ENCODE results near the gene GIGYF1.
"Not testable (repeated sequence)": the region's sequence is repeated elsewhere in the genome, so short reads cannot be mapped to it uniquely, and the experiment has no call there.

GIGYF1 gene

DNA sequence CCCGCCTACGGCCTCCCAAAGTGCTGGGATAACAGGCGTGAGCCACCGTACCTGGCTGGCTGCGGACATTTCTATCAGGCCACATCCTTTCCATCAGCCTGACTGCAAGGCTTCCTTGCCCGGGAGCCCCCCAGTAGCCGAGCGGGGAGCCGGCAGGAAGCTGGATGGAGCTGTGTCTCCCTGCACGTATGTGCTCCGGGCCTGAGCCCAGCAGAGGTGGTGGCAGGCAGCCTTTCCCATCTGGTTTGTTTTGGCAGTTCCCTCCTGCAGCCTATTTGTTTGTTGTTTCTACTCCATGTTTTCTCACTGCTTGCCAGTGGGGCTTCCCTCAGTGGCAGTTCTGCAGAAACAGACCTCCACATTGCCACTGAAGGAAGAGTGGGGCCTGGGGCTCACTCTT, 17.3 kb upstream of the GIGYF1 start:
- DNase-seq, result no peak

DNA sequence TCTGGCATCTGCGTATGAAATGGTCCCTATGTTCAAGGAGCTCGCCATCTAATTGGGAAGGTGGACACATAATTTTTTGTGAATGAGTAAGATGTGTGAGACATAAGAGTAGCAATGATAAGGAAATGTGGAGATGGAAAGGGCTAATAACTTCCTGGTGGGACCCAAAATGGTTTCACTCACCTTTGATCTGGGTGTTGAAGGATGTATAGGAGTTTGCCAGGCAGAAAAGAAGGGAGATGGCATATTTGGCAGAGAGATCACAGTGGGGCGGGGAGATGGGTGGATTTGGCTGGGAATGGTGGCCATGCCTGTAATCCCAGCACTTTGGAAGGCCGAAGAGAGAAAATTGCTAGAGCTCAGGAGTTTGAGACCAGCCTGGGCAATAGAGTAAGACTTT, 16.4 kb upstream of the GIGYF1 start:
- no peak for DNase-seq

DNA sequence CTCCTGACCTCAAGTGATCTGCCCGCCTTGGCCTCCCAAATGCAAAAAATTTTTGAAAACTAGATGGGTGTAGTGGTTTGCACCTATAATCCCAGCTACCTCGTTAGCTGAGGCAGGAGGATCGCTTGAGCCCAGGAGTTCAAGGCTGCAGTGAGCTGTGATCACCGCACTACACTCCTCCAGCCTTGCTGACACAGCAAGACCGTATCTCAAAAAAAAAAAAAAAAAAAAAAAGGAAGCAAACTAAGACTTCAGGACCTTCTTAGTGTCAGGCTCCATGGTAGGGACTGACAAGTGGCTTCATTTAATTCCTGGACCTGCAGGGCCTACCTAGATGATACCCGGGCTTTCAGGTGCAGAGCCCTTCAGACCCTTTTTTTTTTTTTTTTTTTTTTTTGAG, 14.3 kb upstream of the GIGYF1 start:
- no peak for DNase-seq

DNA sequence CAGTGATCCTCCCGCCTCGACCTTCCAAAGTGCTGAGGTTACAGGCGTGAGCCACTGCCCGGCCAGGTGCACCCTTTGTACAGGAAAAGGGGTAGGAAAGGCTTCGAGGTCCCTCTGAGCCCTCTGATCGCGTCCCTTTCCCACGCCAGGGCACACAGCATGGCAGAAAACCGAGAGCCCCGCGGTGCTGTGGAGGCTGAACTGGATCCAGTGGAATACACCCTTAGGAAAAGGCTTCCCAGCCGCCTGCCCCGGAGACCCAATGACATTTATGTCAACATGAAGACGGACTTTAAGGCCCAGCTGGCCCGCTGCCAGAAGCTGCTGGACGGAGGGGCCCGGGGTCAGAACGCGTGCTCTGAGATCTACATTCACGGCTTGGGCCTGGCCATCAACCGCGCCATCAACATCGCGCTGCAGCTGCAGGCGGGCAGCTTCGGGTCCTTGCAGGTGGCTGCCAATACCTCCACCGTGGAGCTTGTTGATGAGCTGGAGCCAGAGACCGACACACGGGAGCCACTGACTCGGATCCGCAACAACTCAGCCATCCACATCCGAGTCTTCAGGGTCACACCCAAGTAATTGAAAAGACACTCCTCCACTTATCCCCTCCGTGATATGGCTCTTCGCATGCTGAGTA, 12.7 kb upstream of the GIGYF1 start:
- DNase-seq, result peak in 3 of 56 donors; percentile 31 to 37 (median 32)

DNA sequence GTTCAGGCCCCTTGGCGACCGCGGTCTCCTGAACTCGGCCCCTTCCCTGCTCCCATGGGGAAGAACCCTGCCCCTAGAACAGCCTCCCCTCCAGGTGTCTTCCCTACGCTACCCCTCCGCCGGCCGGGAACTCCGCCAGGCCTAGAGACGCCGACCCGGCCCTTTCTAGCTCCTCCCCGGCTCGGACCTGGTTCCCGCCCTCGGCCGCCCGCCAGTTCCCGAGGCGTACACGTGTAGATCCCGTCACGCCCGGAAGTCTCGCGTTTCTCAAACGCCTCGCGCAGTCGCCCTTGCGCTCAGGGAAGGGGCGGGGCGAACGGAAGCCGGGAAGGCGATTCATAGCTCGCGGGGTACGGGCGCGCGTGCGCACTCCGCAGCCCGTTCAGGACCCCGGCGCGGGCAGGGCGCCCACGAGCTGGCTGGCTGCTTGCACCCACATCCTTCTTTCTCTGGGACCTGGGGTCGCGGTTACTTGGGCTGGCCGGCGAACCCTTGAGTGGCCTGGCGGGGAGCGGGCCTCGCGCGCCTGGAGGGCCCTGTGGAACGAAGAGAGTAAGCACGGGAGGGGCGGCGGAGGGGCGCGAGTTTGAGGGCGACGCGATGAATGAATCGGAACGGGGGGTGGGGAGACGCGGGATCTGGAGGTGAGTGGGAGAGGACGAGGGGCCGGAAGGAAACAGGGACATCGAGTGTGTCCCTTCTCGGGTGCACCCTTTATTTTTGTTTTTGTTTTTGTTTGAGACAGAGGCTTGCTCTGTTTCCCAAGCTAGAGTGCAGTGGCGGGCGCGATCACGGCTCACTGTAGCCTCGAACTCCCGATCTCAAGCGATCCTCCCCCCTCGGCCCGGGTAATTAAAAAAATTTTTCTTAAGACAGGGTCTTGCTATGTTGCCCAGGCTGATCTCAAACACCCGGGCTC, 12.0 kb upstream of the GIGYF1 start, which contains the start of gene POP7:
POP7 (plus strand) TSS at position 369 of the 919 bp plus-strand sequence. CDS start 710 bp downstream, outside the sequence.
- peak; percentile 36 to 99 (median 92) for DNase-seq

DNA sequence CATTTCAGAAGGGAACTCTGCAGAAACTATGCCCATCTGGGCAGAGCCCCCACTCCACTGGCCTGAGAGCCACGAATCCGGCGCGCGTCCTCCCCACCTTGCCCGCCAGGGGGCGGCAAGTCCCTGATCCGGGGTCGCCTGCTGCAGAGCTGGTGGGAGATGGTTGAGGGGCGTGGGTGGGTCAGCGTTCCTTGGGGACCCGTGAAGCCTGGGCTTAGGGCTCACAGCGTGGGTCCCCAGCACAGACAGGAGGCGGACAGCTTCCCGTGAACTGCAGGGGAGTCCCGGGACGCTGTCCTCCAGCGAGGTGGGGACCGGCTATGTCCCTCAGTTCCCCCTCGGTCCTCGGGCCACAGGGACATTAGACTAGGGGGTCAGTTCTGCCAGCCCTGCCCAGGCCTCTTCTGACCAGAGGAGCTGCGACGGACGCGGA, 11.3 kb upstream of the GIGYF1 start:
- peak in 51 of 56 donors; percentile 28 to 85 (median 62) for DNase-seq

DNA sequence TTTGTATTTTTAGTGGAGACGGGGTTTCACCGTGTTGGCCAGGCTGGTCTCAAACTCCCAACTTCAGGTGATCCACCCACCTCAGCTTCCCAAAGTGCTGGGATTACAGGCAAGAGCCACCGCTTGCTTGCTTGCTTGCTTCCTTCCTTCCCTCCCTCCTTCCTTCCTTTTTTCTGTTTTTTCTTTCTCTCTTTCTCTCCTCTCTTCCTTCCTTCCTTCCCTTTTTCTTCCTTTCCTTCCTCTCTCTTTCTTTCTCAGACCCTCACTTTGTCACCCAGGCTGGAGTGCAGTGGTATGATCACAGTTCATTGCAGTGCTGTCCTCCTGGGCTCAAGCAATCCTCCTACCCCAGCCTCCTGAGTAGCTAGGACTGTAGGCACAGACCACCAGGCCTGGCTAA, 7.0 kb upstream of the GIGYF1 start:
- not testable (repeated sequence) for DNase-seq

DNA sequence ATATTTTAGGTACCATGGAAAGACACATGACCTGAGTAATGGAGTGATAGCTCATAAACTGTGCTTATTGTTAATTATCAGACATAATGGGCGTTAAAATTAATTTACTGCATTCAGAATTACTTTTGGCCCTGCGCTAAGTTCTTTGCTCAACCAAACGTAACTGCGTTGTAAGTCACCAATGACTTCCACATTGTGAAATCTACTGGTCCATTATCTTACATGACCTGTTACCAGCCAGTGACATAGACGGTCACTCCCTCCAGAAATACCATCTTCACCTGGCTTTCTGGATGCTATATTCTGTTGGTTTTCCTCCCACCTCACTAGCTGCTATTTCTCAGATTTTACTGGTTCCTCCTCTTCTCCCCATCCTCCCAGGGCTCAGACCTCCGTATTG, 5.0 kb upstream of the GIGYF1 start:
- no peak for DNase-seq

DNA sequence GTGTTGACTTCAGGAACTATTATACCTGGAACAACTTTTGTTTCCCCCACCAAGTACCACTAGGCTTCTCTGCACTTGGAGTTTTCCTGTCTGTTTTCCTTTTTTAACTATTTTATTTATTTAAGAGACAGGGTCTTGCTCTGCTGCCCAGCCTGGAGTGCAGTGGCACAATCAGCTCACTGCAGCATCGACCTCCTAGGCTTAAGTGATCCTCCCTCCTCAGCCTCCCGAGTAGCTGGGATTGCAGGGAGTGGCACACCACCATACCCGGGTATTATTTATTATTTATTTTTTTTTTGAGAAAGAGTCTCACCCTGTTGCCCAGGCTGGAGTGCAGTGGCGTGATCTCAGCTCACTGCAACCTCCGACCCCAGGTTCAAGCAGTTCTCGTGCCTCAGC, 2.1 kb upstream of the GIGYF1 start:
- no peak for DNase-seq

DNA sequence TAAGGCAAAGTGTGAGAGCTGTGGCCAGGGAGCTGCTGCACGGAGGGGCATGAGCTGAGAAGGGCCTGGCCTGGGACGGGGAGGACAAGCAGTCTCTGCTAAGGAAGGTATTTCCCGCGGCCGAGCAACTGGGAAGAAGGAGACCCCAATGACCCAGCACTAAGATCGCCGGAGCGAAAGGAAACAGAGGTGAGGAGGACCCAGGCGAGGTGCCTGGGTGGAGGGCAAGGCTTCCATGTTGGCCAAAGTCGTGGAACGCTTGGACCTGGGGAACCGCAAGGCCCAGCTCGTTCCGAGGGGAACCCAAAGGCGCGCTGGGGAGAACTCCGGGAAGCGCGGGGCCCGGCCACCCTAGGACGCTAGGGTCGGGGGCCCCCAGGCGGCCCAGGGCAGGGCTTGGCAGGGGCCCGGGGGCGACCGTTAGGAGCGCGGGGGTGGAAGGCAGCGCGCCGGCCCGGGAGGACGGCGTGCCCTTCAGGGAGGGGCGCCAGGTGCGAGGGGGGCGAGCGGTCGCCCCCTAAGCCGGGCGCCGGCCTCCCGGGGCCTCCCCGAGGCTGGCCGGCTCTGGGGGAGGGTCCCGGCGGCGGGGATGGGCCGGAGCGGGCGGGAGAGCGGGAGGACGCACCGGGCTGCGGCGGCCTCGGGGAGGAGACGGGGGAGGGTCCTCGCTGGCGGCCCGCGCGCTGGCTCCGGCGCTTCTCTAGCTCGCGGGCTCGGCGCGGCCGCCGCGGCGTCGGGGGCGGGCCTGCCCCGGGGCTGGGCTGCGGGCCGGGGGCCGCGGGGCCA, 545 bp downstream of the GIGYF1 start:
- DNase-seq, result peak in 2 of 56 donors; percentile 9 to 31

DNA sequence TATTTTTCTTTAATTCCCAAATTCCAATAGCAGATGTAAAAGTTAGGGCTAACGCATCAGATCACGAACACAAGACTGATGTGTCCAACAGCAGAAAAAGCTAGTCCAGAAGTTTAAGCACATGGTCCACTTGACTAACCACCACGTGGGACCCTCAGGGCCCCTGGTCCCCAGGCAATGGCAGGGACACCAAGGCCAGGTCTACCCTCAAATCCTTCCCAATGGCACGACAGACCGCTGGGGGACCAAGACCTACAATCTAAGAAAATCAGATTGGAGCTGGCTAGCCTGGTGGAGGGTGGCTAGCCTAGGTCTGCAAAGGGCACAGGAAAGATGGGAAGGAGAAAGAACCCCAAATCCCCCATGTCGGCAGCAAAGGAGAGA, 1.5 kb downstream of the GIGYF1 start:
- no peak for DNase-seq

DNA sequence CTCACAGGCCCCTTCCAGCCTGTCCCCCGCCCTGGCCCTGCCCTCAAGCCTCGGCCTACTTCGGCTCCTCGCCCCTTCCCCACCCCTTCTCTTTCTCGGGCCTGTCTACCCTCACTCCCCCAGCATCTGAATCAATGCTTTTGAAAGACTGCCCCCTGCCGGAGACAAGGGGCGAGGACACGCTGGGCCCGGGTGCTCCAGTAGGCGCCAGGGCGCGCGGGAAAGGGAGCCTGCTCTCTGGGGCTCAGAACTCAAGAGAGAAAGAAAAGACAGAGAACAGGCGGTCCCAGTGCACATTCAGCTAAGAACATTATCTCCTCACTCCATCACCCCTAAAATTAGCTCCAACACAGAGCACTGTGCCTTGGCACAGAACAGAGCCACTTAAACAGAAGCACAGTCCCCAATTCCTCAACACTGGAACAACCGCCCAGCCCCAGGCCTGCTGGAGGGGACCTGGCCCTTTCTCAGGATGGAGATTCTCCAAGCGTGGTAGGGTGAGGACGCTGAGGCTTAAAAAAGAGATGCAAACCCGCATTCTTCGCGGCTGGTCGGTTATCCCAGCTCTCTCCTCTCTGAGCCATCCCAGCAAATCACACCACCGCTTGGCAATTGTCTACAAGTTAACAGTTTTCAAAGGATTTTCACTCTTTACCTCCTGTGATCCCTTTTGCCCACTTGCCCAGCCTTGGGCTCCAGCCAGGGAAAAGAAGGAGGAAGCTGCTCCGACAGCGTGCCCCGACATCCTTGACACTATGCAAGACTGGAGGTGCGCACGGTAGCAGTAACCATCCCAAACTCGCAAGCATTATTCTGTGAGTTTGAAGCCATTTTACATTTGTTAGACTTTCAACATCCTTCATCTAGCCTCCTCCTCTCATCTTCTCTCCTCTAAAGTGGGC, 2.1 kb downstream of the GIGYF1 start:
- peak in 51 of 56 donors; percentile 15 to 88 (median 64) for DNase-seq

DNA sequence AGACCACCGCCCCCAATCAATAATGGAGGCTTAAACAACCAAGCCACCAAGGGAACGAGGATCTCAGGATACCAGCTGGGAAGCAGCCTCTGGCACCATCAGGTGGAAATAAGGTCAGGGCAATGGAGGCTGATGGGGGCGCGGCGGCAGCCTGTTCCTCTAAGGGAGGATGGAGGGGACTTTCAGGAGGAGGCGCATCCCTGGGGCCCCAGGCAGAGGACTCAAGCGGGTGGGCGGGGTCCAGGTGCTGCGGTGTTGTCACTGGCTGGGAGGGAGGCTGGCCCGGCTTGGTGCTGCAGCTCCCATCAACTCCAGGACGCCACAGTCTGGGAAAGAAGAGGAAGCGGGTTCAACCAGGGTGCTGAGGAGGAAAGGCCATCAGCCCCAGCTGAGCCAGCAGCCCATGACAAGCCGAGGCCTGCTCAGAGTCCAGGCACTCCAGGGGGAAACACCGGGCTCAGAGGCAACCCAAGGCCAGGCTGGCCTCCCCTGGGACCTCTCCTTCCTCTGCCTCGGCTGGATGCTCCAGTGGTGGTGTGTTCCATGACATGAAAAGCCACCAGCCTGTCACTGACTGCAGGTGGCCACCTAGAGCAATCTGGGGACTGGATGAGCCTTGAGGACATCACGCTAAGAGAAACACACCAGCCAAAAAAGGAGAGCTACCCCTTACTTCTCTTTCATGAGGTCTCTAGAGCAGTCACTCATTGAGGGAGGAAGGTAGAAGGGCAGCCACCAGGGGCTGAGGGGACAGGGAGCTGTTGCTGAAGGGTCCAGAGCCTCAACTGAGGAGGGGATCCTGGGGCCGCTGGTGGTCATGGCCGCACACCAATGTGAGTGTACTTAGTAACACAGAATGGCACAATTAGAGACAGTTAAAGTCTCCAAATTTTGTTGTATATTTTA, 4.6 kb downstream of the GIGYF1 start:
- no peak for DNase-seq

DNA sequence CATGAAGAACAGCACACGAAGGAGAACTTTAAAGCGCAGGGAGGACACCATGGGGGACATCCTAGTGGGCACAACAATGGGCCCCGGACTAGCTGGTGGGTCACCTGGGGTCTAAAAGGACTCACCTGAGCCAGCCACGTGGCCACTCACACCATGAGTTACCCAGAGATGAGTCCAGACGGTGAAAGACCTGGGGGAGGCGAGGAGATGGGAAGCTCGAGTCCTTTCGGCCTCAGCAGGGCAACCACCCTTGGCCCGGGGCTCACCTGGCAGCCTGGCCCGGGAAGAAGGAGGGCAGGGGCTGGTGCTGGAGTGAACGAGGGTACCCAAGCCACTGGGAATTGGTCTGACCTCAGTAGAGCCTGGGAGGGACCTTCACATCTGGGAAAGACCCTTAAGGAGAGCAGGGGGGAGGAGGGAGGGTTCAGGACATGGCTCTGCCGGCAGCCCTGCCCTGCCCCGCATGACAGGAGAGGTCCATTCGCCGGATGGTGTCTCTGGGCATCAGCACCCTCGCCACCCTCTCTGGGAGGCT, 5.7 kb downstream of the GIGYF1 start:
- no peak for DNase-seq

DNA sequence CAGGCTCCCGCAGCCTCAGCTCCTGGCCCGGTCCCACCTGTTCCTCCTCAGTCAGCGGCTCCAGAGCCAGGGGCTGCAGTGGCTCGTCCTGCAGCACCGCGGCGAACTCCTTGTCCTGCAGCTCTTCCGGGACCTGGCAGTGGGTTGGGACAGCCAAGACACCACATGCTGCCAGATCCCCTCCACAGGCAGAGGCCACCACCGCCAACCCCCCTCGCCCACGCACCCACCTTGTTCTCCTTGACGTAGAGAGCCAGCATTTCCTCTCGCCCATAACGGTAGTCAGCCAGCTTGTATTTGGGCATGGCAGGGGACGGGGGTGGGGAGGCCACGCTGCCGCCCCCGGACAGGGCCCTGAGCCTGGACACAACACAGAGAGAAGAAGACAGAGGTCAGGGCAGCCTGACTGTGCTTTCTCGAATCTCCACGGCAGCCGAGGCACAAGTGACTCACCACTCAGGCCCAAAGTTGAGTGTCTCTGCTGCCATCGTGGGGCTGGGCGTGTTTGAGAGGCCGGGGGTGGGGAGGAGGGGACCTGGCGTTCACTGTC, 6.2 kb downstream of the GIGYF1 start:
- DNase-seq, result no peak

DNA sequence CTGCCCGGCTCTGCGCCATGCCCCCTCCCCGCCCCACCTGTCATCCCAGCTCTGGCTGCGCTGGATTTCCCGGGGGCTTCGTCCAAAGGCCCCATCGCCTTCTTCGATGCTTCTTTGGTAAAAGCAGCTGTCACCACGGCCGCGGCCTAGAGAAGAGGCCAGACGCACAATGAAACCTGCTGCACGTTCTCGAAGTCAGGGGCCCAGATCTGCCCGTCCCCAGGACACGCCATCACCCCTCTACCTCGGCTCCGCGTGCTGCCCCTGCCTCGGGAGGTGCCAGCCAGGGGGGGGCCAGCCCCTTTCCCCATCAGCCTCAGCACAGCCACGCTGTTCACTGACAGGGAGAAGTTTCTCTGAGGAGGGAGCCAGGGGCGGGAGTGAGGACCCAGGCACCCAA, 6.8 kb downstream of the GIGYF1 start:
- no peak for DNase-seq

DNA sequence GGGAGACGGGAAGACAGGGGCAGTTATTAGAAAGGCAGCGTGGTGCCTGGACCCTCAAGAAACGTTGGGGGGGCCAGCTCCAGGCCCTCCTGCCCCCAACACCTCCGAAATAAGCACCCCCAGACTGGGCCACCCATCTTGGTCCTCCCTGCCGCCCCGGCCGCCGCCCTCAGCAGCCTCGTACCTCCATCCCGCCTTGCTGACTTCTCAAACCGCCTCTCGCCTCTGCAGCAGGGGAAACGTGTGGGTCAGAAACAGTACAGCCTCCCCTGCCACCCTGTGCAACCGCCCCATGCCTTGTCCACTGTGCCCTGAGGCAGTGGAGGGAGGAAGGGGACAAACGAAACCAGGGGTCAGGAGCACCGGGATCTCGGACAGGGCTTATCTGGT, 7.2 kb downstream of the GIGYF1 start:
- no peak for DNase-seq

DNA sequence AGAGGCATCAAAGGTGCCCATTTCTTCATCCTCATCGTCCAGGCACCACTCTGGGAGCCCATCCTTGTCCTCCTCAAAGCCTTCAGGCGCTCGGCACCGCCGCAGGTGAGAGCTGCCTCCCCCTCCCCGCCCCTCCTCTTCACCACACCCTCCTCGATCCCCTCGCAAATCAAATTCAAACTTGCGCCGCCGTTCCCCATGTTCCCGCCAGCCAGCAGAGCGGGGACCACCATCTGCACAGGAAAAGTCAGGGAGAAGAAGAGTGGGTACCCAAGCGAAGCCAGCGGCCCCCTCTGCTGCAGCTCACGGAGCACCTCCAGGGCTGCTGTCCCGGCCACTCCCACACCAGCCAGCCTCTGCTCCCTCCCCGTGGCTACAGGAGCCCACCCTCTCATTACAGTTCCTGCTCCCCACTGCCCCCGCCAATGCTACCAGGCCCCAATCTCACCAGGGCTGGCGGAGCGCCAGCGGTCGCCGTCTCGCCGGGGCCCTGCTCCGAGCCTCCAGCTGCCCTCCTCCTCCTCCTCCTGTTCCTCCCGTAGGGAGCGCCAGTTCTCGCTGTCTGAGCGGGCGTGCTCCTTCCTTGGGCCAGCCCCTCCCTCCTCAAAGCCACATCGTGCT, 7.7 kb downstream of the GIGYF1 start:
- no peak for DNase-seq

Data from nucleus accumbens (tissue), 56 donors.